ENCODE results near the gene IL1RN.
A peak's percentile ranks its signal among the peaks of the same experiment; 100 is the strongest.

Gene IL1RN

DNA sequence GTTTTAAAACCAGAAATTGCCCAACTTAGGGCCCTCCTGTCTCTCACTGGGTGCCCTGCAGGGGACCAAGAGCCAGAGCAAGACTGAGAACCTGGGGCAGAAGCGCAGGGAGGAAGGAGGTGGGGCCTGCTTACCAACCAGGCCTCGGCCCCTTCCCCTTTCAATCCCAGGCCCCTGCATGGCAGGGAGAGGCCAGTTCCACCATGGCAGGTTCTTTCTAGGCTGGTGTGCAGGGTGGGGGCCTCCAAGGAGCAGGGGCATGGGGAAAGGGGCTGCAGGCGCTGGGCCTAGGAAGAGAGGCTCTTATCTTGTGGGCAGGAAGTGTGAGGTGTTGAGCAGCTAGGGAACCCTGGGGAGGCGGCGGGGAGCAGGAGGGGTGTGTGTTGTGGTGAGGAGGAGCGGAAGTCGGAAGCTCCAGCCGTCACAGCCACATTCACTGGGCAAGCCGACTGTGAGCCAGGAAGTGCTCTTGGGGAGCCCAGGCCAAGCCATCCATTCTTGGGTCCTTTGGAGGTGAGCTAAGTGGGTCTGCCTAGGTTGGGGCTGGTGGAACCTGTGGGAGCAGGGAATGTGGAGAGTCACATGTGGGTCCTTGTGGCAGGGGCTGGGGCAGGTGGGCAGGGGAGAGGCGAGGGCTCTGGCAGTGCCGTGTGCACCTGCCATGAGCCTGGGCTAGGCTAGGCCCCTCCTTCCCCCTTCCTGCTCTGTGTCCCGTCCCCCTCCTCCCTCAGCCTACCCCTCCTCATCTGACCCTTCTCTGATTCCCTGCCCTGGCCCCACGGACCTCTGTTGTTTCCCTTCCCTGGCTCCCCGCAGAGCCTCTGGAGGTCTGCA is 46.4 kb downstream of the IL1RN start, which contains the start of gene PSD4:
TSS of gene PSD4 (plus strand) at position 430 of the 834 bp plus-strand sequence. CDS start 8,486 bp downstream, outside the sequence.
- Histone ChIP-seq H3K23ac (ENCODE audit: low read length in 2 of 2) (no peak within 1 kb of the TSS), H4K8ac (ENCODE audit: low read length) (no peak within 1 kb of the TSS), H2BK15ac (ENCODE audit: low read depth, poor library complexity, severe bottlenecking) (no peak within 1 kb of the TSS), H2BK5ac (ENCODE audit: low read depth, low read length, poor library complexity, severe bottlenecking) (peak within 1 kb of the TSS; percentile 19), H3K27me3 (ENCODE audit: control insufficient read depth in 1 of 2, insufficient read depth in 1 of 2, low read length in 2 of 2) (no peaks in the 10 kb centered on the region), H3K36me3 (ENCODE audit: control insufficient read depth in 1 of 2, insufficient read depth in 2 of 2, low read depth in 1 of 2, low read length in 2 of 2) (peaks cover 0 to 3% of the 10 kb centered on the region in 2 experiments), H2BK120ac (ENCODE audit: low read depth, low read length) (no peak within 1 kb of the TSS), H3K18ac (ENCODE audit: low read depth in 1 of 2, low read length in 2 of 2) (no peak within 1 kb of the TSS), H2BK12ac (ENCODE audit: low read length in 2 of 2) (no peak within 1 kb of the TSS), H3K27ac (ENCODE audit: low read length, poor library complexity, severe bottlenecking) (no peak within 1 kb of the TSS), H3K4me1 (ENCODE audit: control insufficient read depth, insufficient read depth, low read depth, low read length) (peaks cover 5% of the 10 kb centered on the region), H4K91ac (ENCODE audit: low read length) (no peak within 1 kb of the TSS), H3K9me3 (ENCODE audit: control insufficient read depth, low read length) (no peaks in the 10 kb centered on the region), H3K4me2 (ENCODE audit: low read length, poor library complexity, severe bottlenecking) (no peak within 1 kb of the TSS), H2AK5ac (ENCODE audit: low read length, severe bottlenecking) (no peak within 1 kb of the TSS), H3K4me3 (ENCODE audit: insufficient read depth in 1 of 2, low read depth in 1 of 2, low read length in 2 of 2) (no peak within 1 kb of the TSS), H2AFZ (ENCODE audit: low read depth, low read length) (peak within 1 kb of the TSS; percentile 8), H3K14ac (ENCODE audit: low read length in 2 of 2) (peak within 1 kb of the TSS in 1 of 2 experiments; percentile 26), H3K9ac (ENCODE audit: low read length) (no peak within 1 kb of the TSS), H3K4ac (ENCODE audit: low read depth in 1 of 2, low read length in 2 of 2) (no peak within 1 kb of the TSS), H3K79me1 (replicated peaks; ENCODE audit: low read length, poor library complexity, severe bottlenecking) (no peaks in the 10 kb centered on the region)
- 57% methylated on average over 9 of the region's 14 CpGs for WGBS
- no peak for DNase-seq

DNA sequence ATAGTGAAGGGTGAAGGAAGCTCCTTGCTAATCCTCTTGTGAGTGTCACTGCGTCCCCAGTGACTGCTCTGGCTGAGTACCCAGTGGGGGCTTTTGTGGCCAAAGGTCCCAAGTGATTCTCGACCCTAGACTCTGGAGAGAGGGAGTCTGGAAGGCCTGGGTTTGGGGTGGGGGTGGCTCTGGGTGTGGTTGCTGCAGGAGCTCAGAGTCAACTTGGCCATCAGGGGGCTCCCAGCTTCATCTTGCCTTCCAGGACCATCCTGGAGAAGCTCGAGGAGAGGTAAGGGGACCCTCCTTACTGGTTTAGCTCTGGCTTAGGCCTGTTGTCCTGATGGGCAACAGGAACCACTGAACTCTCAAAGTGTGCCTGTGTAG is 47.0 kb downstream of the IL1RN start:
- H3K4ac ChIP-seq (ENCODE audit: low read depth in 1 of 2, low read length in 2 of 2), result no peak overlapping the region
- H3K18ac ChIP-seq (ENCODE audit: low read depth in 1 of 2, low read length in 2 of 2), result no peak overlapping the region
- H2BK12ac ChIP-seq (ENCODE audit: low read length in 2 of 2), result no peak overlapping the region
- H3K4me2 ChIP-seq (ENCODE audit: low read length, poor library complexity, severe bottlenecking), result no peak overlapping the region
- WGBS, result 61% methylated on average over 3 of the region's 3 CpGs
- H3K36me3 ChIP-seq (ENCODE audit: control insufficient read depth in 1 of 2, insufficient read depth in 2 of 2, low read depth in 1 of 2, low read length in 2 of 2), result peaks cover 0 to 3% of the 10 kb centered on the region in 2 experiments
- no peak overlapping the region for H4K8ac ChIP-seq (ENCODE audit: low read length)
- H3K4me3 ChIP-seq (ENCODE audit: insufficient read depth in 1 of 2, low read depth in 1 of 2, low read length in 2 of 2), result no peak overlapping the region
- peaks cover 7% of the 10 kb centered on the region for H3K4me1 ChIP-seq (ENCODE audit: control insufficient read depth, insufficient read depth, low read depth, low read length)
- H2BK15ac ChIP-seq (ENCODE audit: low read depth, poor library complexity, severe bottlenecking), result no peak overlapping the region
- H3K14ac ChIP-seq (ENCODE audit: low read length in 2 of 2), result no peak overlapping the region
- H2BK5ac ChIP-seq (ENCODE audit: low read depth, low read length, poor library complexity, severe bottlenecking), result no peak overlapping the region
- H2AK5ac ChIP-seq (ENCODE audit: low read length, severe bottlenecking), result no peak overlapping the region
- no peaks in the 10 kb centered on the region for H3K79me1 ChIP-seq (replicated peaks; ENCODE audit: low read length, poor library complexity, severe bottlenecking)
- H2AFZ ChIP-seq (ENCODE audit: low read depth, low read length), result no peak overlapping the region
- H3K9me3 ChIP-seq (ENCODE audit: control insufficient read depth, low read length), result no peaks in the 10 kb centered on the region
- no peak overlapping the region for H3K27ac ChIP-seq (ENCODE audit: low read length, poor library complexity, severe bottlenecking)
- H3K27me3 ChIP-seq (ENCODE audit: control insufficient read depth in 1 of 2, insufficient read depth in 1 of 2, low read length in 2 of 2), result no peaks in the 10 kb centered on the region
- no peak for DNase-seq
- no peak overlapping the region for H3K9ac ChIP-seq (ENCODE audit: low read length)
- H3K23ac ChIP-seq (ENCODE audit: low read length in 2 of 2), result no peak overlapping the region
- H2BK120ac ChIP-seq (ENCODE audit: low read depth, low read length), result no peak overlapping the region
- H4K91ac ChIP-seq (ENCODE audit: low read length), result no peak overlapping the region

- Histone ChIP-seq H3K4me3 (ENCODE audit: insufficient read depth in 1 of 2, low read depth in 1 of 2, low read length in 2 of 2) (no peak overlapping the region), H3K27me3 (ENCODE audit: control insufficient read depth in 1 of 2, insufficient read depth in 1 of 2, low read length in 2 of 2) (no peaks in the 10 kb centered on the region), H3K9ac (ENCODE audit: low read length) (no peak overlapping the region), H3K79me1 (replicated peaks; ENCODE audit: low read length, poor library complexity, severe bottlenecking) (no peaks in the 10 kb centered on the region), H3K9me3 (ENCODE audit: control insufficient read depth, low read length) (no peaks in the 10 kb centered on the region), H3K27ac (ENCODE audit: low read length, poor library complexity, severe bottlenecking) (no peak overlapping the region), H3K23ac (ENCODE audit: low read length in 2 of 2) (no peak overlapping the region), H3K4me2 (ENCODE audit: low read length, poor library complexity, severe bottlenecking) (no peak overlapping the region), H2BK12ac (ENCODE audit: low read length in 2 of 2) (no peak overlapping the region), H3K36me3 (ENCODE audit: control insufficient read depth in 1 of 2, insufficient read depth in 2 of 2, low read depth in 1 of 2, low read length in 2 of 2) (peaks cover 0 to 3% of the 10 kb centered on the region in 2 experiments), H3K4ac (ENCODE audit: low read depth in 1 of 2, low read length in 2 of 2) (no peak overlapping the region), H2AK5ac (ENCODE audit: low read length, severe bottlenecking) (no peak overlapping the region), H2AFZ (ENCODE audit: low read depth, low read length) (no peak overlapping the region), H2BK120ac (ENCODE audit: low read depth, low read length) (no peak overlapping the region), H3K18ac (ENCODE audit: low read depth in 1 of 2, low read length in 2 of 2) (no peak overlapping the region), H2BK15ac (ENCODE audit: low read depth, poor library complexity, severe bottlenecking) (no peak overlapping the region), H4K8ac (ENCODE audit: low read length) (no peak overlapping the region), H2BK5ac (ENCODE audit: low read depth, low read length, poor library complexity, severe bottlenecking) (no peak overlapping the region), H3K4me1 (ENCODE audit: control insufficient read depth, insufficient read depth, low read depth, low read length) (peaks cover 9% of the 10 kb centered on the region), H3K14ac (ENCODE audit: low read length in 2 of 2) (no peak overlapping the region), H4K91ac (ENCODE audit: low read length) (no peak overlapping the region)
- DNase-seq, result no peak
- WGBS, result 48% methylated on average over 8 of the region's 8 CpGs
Observed at GRCh38 chr2:113175042-113175628, 47.7 kb downstream of the IL1RN start.

Measured in mesenchymal stem cell (in vitro differentiated cells and primary cell).